SK-N-SH (cell line): ENCODE data around the gene PPP1R12C. TPM values are rescaled to one million over a fixed set of nuclear protein-coding genes. Genes with fewer than 3 reads are reported as not detected.

ENCODE experiments used
- CTCF ChIA-PET: fragments of 300-600, 350-600 bp; formaldehyde crosslinking; extraction: SDS; loops from one replicate; lab custom pipeline; 2021; lab: Yijun Ruan, JAX
- POLR2A ChIA-PET: fragments of 350-600 bp; sonication (Branson Sonifier 250); formaldehyde crosslinking; extraction: SDS; loops from one replicate; lab custom pipeline; 2020; ENCODE audit warnings: antibody characterized with exemption, inconsistent platforms; lab: Yijun Ruan, JAX
- DNase-seq: peaks from one replicate; pipeline ENCODE4 v3.0.0; 2012
- H2AFZ ChIP-seq: fragments of 200-600 bp; sonication (generic); 2 replicates; pipeline ENCODE4 v1.8.1; 2016; ENCODE audit warnings: antibody characterized with exemption, mild to moderate bottlenecking, low read depth
- H3F3A ChIP-seq: fragments of 200-600 bp; sonication (generic); replicated peaks from 2 replicates; pipeline ENCODE3; 2016; ENCODE audit warnings: antibody characterized with exemption, mild to moderate bottlenecking; ENCODE audit not compliant: insufficient read depth
- H3K27ac ChIP-seq, 2 experiments: fragments of 200-500 bp in 1 of 2; fragments of 200-600 bp in 1 of 2; sonication (Bioruptor generic) in 1 of 2; sonication (generic), shearing (Covaris generic) in 1 of 2; 2 replicates each; pipeline versions ENCODE4 v1.5.1 to v1.6.1; 2014 to 2016; ENCODE audit warnings: low read depth in 2 of 2, inconsistent platforms in 1 of 2, low read length in 1 of 2, mild to moderate bottlenecking in 1 of 2, mixed read lengths in 1 of 2
- H3K27me3 ChIP-seq: fragments of 200-600 bp; sonication (generic), shearing (Covaris generic); 2 replicates; pipeline ENCODE4 v1.6.1; 2016; ENCODE audit warnings: mixed run types; ENCODE audit not compliant: insufficient read depth
- H3K36me3 ChIP-seq, 2 experiments: fragments of 200-500 bp in 1 of 2; fragments of 200-600 bp in 1 of 2; sonication (Bioruptor generic) in 1 of 2; sonication (generic) in 1 of 2; replicated peaks in 1 of 2; 2 replicates each; pipeline versions ENCODE3 to v1.5.1; 2014 to 2016; ENCODE audit warnings: low read length in 1 of 2, mild to moderate bottlenecking in 1 of 2; ENCODE audit not compliant: insufficient read depth in 2 of 2, control insufficient read depth in 1 of 2
- H3K4me1 ChIP-seq, 2 experiments: fragments of 200-500 bp in 1 of 2; fragments of 200-600 bp in 1 of 2; sonication (Bioruptor generic) in 1 of 2; sonication (generic), shearing (Covaris generic) in 1 of 2; 2 replicates each; pipeline versions ENCODE4 v1.5.1 to v1.6.1; 2014 to 2016; ENCODE audit warnings: low read depth in 1 of 2, low read length in 1 of 2, mixed run types in 1 of 2; ENCODE audit not compliant: insufficient read depth in 2 of 2, control insufficient read depth in 1 of 2
- H3K4me2 ChIP-seq: fragments of 200-600 bp; sonication (generic), shearing (Covaris generic); 2 replicates; pipeline ENCODE4 v1.6.1; 2017; ENCODE audit warnings: mixed run types
- H3K4me3 ChIP-seq, 2 experiments: fragments of 200-500 bp in 1 of 2; fragments of 200-600 bp in 1 of 2; sonication (Bioruptor generic) in 1 of 2; sonication (generic), shearing (Covaris generic) in 1 of 2; 2 replicates each; pipeline versions ENCODE4 v1.5.1 to v1.8.1; 2014 to 2016; ENCODE audit warnings: low read depth in 2 of 2, inconsistent platforms in 1 of 2, low read length in 1 of 2, mild to moderate bottlenecking in 1 of 2, mixed read lengths in 1 of 2, moderate library complexity in 1 of 2
- H3K79me2 ChIP-seq: fragments of 200-600 bp; sonication (generic); 2 replicates; pipeline ENCODE4 v1.8.1; 2017; ENCODE audit warnings: mild to moderate bottlenecking; ENCODE audit not compliant: insufficient read depth
- H3K9ac ChIP-seq: fragments of 200-600 bp; sonication (generic); 2 replicates; pipeline ENCODE4 v1.6.1; 2017; ENCODE audit warnings: mixed run types
- H3K9me2 ChIP-seq: fragments of 200-600 bp; sonication (generic); 2 replicates; pipeline ENCODE4 v1.6.1; 2017; ENCODE audit warnings: mixed run types
- H3K9me3 ChIP-seq: fragments of 200-600 bp; sonication (generic); 2 replicates; pipeline ENCODE4 v1.6.1; 2017; ENCODE audit warnings: mixed run types, mild to moderate bottlenecking, moderate library complexity
- H4K20me1 ChIP-seq: fragments of 200-600 bp; sonication (generic); 2 replicates; pipeline ENCODE4 v1.6.1; 2017; ENCODE audit warnings: mild to moderate bottlenecking, mixed run types; ENCODE audit not compliant: insufficient read depth
- ELF1 ChIP-seq: IDR thresholded peaks from 2 replicates; pipeline ENCODE4 v1.4.0; 2012
- EP300 ChIP-seq, 2 experiments: IDR thresholded peaks; 2 replicates each; pipeline versions ENCODE4 v1.4.0 to v1.6.1; 2012; ENCODE audit warnings: borderline replicate concordance in 1 of 2, low read depth in 1 of 2, low read length in 1 of 2
- NFIC ChIP-seq: IDR thresholded peaks from 2 replicates; pipeline ENCODE4 v1.4.0; 2012; ENCODE audit warnings: borderline replicate concordance
- RCOR1 ChIP-seq: fragments of 150-350 bp; IDR thresholded peaks from 2 replicates; pipeline ENCODE4 v1.6.1; 2017; ENCODE audit warnings: antibody characterized with exemption, low read length
- RFX5 ChIP-seq: IDR thresholded peaks from 2 replicates; pipeline ENCODE4 v1.6.1; 2012; ENCODE audit warnings: mild to moderate bottlenecking, improper control_type of control experiment, low read length
- RXRA ChIP-seq: IDR thresholded peaks from 2 replicates; pipeline ENCODE4 v1.4.0; 2012; ENCODE audit warnings: low read depth, mild to moderate bottlenecking, borderline replicate concordance
- SMC3 ChIP-seq: IDR thresholded peaks from 2 replicates; pipeline ENCODE4 v1.6.1; 2012; ENCODE audit warnings: low read depth, low read length, improper control_type of control experiment
- TAF1 ChIP-seq: IDR thresholded peaks from 2 replicates; pipeline ENCODE4 v1.6.1; 2012; ENCODE audit warnings: low read depth, mild to moderate bottlenecking, low read length, moderate library complexity, borderline replicate concordance
- TEAD4 ChIP-seq: IDR thresholded peaks from 2 replicates; pipeline ENCODE4 v1.4.0; 2012; ENCODE audit warnings: mild to moderate bottlenecking, borderline replicate concordance; ENCODE audit not compliant: insufficient read depth
- WGBS: methylation state at CpG from one replicate; pipeline ENCODE4 v1.1.6; 2017; ENCODE audit warnings: low lambda C conversion rate; 5-methylcytosine and 5-hydroxymethylcytosine counted together
- polyA plus RNA-seq, 3 experiments: library from polyadenylated mRNA; depleted of rRNA; stranded (reverse); fragments of >200 nt; gene quantifications; 2 replicates each; pipeline ENCODE4 v1.2.3, GENCODE V29; 2012
- TF ChIP-seq, protein P1 (sequence below): IDR thresholded peaks from 2 replicates; pipeline ENCODE4 v1.4.0; 2012; ENCODE audit warnings: low read depth
- TF ChIP-seq, protein P2 (sequence below): IDR thresholded peaks from 2 replicates; pipeline ENCODE4 v1.6.1; 2012; ENCODE audit warnings: mild to moderate bottlenecking, low read depth, low read length, moderate library complexity
- TF ChIP-seq, protein P3 (sequence below): IDR thresholded peaks from 2 replicates; pipeline ENCODE4 v1.4.0; 2012; ENCODE audit warnings: low read depth, borderline replicate concordance

PPP1R12C gene
- polyA plus RNA-seq, 1 of the 3 experiments (the other 2 are of a cell fraction): 83.9 TPM

DNA sequence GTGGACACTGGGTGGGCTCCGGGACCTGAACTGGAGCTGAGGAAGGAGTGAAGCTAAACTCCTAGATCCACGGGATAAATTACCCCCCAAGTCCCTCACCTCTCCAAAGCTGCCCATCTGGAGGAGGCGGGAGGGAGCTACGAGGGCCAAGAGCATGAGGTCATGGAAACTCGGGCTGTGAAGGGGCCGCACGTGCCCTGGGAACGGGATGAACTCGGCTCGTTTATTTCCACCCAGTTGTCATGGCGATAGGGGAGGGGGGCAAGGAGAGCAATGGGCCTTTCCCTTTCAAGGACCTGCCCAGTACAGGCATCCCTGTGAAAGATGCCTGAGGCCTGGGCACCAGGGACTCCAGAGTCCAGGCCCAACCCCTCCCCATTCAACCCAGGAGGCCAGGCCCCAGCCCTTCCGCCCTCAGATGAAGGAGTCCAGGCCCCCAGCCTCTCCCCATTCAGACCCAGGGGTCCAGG is 3.8 kb downstream of the PPP1R12C start:
- Histone ChIP-seq H3K4me2 (peak overlapping the region; percentile 47; the same call in 1 of the 2 replicates), H3F3A (peaks cover 5% of the 10 kb centered on the region), H3K4me1 (peaks cover 9 to 27% of the 10 kb centered on the region in 2 experiments; a peak in 3 of 4 replicates), H3K9ac (peak overlapping the region; percentile 33; the same call in 1 of the 2 replicates), H3K9me2 (no peaks in the 10 kb centered on the region), H4K20me1 (peaks cover 56% of the 10 kb centered on the region), H2AFZ (no peak overlapping the region), H3K4me3 (no peak overlapping the region), H3K27ac (peak overlapping the region in 1 of 2 experiments; percentile 66; a peak in 2 of 4 replicates), H3K9me3 (no peaks in the 10 kb centered on the region), H3K27me3 (no peaks in the 10 kb centered on the region)
- ChIA-PET CTCF (interaction anchor here (6.2 kb wide), 1 partner anchor 25 kb away, joined by 38 read pairs; no protein-coding TSS in a partner anchor), POLR2A (no interaction called here)
- peak; percentile 70 for DNase-seq
- TF ChIP-seq TAF1: no peak
- TF ChIP-seq, protein P1, sequence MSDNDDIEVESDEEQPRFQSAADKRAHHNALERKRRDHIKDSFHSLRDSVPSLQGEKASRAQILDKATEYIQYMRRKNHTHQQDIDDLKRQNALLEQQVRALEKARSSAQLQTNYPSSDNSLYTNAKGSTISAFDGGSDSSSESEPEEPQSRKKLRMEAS: peak; percentile 84
- TF ChIP-seq, all 33 proteins: peak for 1
- H3K79me2 ChIP-seq: peaks cover 67% of the 10 kb centered on the region
- peaks cover 3 to 13% of the 10 kb centered on the region in 2 experiments for H3K36me3 ChIP-seq
- WGBS: 50% methylated on average over 12 of the region's 12 CpGs

DNA sequence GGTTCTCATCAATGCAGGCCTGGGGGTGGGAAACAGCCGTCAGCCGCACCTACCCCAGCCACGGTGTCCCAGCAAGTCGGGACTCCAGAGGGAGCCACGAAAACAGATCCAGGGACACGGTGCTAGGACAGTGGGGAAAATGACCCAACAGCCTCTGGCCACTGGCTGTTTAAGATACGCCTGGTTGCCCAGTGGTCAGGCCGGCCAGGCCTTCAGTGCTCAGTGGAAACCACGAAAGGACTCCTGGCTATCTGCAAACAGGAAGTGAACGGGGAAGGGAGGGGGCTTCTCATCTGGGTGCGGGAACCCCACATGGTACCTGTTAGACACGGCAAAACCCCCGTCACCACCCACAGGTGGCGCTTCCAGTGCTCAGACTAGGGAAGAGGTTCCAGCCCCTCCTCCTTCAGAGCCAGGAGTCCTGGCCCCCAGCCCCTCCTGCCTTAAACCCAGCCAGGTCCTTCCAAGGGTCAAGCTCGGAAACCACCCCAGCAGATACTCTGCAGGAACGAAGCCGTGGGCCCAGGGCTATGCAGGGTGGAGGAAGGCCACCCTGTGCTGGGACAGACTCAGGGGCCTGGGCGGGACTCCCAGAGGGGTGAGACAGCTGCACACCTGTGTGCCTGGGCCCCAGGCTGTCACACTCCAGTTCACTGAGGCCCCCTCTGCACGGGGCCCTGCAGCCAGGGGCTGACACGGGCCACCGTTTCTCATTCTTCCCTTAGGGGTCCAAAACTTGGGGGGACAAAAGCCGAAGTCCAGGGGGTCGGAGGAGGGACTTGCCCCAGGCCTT is 4.5 kb downstream of the PPP1R12C start:
- Histone ChIP-seq H3K4me3 (no peak overlapping the region), H3K9me3 (no peaks in the 10 kb centered on the region), H3K9me2 (no peaks in the 10 kb centered on the region), H3K4me1 (peaks cover 9 to 24% of the 10 kb centered on the region in 2 experiments; a peak in 3 of 4 replicates), H3K27me3 (no peaks in the 10 kb centered on the region), H4K20me1 (peaks cover 56% of the 10 kb centered on the region), H3K4me2 (0 out of 2 replicates have a peak overlapping the region, but pooled peaks have one; percentile 7), H3F3A (peaks cover 5% of the 10 kb centered on the region), H3K79me2 (peaks cover 72% of the 10 kb centered on the region), H3K36me3 (peaks cover 3 to 13% of the 10 kb centered on the region in 2 experiments), H3K9ac (peak overlapping the region; percentile 33; the same call in 1 of the 2 replicates), H3K27ac (peak overlapping the region in 1 of 2 experiments; percentile 66; a peak in 1 of 4 replicates), H2AFZ (no peak overlapping the region)
- ChIA-PET POLR2A (no interaction called here), CTCF (interaction anchor here (6.2 kb wide), 1 partner anchor 24 kb away, joined by 38 read pairs; no protein-coding TSS in a partner anchor)
- TF ChIP-seq ELF1 (no peak), NFIC (no peak), RFX5 (no peak), TEAD4 (no peak), RXRA (no peak), RCOR1 (no peak), SMC3 (no peak), EP300 (IDR thresholded peaks at IDR 0.05; ENCODE audit: borderline replicate concordance in 1 of 2, low read depth in 1 of 2, low read length in 1 of 2) (no peak)
- TF ChIP-seq, protein P2, sequence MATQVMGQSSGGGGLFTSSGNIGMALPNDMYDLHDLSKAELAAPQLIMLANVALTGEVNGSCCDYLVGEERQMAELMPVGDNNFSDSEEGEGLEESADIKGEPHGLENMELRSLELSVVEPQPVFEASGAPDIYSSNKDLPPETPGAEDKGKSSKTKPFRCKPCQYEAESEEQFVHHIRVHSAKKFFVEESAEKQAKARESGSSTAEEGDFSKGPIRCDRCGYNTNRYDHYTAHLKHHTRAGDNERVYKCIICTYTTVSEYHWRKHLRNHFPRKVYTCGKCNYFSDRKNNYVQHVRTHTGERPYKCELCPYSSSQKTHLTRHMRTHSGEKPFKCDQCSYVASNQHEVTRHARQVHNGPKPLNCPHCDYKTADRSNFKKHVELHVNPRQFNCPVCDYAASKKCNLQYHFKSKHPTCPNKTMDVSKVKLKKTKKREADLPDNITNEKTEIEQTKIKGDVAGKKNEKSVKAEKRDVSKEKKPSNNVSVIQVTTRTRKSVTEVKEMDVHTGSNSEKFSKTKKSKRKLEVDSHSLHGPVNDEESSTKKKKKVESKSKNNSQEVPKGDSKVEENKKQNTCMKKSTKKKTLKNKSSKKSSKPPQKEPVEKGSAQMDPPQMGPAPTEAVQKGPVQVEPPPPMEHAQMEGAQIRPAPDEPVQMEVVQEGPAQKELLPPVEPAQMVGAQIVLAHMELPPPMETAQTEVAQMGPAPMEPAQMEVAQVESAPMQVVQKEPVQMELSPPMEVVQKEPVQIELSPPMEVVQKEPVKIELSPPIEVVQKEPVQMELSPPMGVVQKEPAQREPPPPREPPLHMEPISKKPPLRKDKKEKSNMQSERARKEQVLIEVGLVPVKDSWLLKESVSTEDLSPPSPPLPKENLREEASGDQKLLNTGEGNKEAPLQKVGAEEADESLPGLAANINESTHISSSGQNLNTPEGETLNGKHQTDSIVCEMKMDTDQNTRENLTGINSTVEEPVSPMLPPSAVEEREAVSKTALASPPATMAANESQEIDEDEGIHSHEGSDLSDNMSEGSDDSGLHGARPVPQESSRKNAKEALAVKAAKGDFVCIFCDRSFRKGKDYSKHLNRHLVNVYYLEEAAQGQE: no peak
- TF ChIP-seq, protein P3, sequence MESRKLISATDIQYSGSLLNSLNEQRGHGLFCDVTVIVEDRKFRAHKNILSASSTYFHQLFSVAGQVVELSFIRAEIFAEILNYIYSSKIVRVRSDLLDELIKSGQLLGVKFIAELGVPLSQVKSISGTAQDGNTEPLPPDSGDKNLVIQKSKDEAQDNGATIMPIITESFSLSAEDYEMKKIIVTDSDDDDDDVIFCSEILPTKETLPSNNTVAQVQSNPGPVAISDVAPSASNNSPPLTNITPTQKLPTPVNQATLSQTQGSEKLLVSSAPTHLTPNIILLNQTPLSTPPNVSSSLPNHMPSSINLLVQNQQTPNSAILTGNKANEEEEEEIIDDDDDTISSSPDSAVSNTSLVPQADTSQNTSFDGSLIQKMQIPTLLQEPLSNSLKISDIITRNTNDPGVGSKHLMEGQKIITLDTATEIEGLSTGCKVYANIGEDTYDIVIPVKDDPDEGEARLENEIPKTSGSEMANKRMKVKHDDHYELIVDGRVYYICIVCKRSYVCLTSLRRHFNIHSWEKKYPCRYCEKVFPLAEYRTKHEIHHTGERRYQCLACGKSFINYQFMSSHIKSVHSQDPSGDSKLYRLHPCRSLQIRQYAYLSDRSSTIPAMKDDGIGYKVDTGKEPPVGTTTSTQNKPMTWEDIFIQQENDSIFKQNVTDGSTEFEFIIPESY: no peak
- WGBS: 89% methylated on average over 21 of the region's 23 CpGs
- peak; percentile 30 for DNase-seq
